GM12874 (cell line): ENCODE measurements around the gene PAK2.

ENCODE experiments used
- CTCF ChIP-seq: IDR thresholded peaks from 2 replicates; pipeline ENCODE4 v1.5.1; 2011; ENCODE audit warnings: low read depth, mild to moderate bottlenecking, control low read depth, low read length, moderate library complexity; ENCODE audit not compliant: insufficient read depth

Gene PAK2

GRCh38 chr3:196739671-196740480 lies at the start of gene PAK2:
Gene PAK2, plus strand, starts transcription at chr3:196739857. Its CDS starts 42,790 bp downstream, at chr3:196782647.
- TF ChIP-seq CTCF: no peak

GRCh38 chr3:196689941-196690660 lies 49.6 kb upstream of the PAK2 start:
- no peak for TF ChIP-seq CTCF

GRCh38 chr3:196691386-196691785 lies 48.3 kb upstream of the PAK2 start:
- TF ChIP-seq CTCF: no peak

- no peak for TF ChIP-seq CTCF
These were observed 45.4 kb upstream of the PAK2 start for GRCh38 chr3:196694202-196694638.

GRCh38 chr3:196694941-196695848 lies 44.5 kb upstream of the PAK2 start:
- no peak for TF ChIP-seq CTCF

GRCh38 chr3:196695849-196696226 lies 43.8 kb upstream of the PAK2 start:
- TF ChIP-seq CTCF: no peak

GRCh38 chr3:196697270-196697669 lies 42.4 kb upstream of the PAK2 start:
- TF ChIP-seq CTCF: no peak
